Mammary epithelial cell (primary cell): ENCODE data around the gene HS6ST2.

ENCODE experiments used
- EZH2 ChIP-seq: IDR thresholded peaks from 2 replicates; pipeline ENCODE4 v1.6.1; 2012; ENCODE audit warnings: low read length, inconsistent platforms, borderline replicate concordance
- TF ChIP-seq, protein P1 (sequence below), 2 donors: IDR thresholded peaks in 1 of 2; conservative IDR thresholded peaks in 1 of 2; 2 replicates each; pipeline ENCODE4 v1.5.1; 2011 to 2012; ENCODE audit warnings: inconsistent platforms in 2 of 2, low read length in 2 of 2, mild to moderate bottlenecking in 2 of 2, control low read depth in 1 of 2, low read depth in 1 of 2; ENCODE audit not compliant: insufficient read depth in 1 of 2; ENCODE audit errors: extremely low read depth in 1 of 2

GRCh38 chrX:132843363-132843762, 115.1 kb downstream of the HS6ST2 start:
- TF ChIP-seq, protein P1, sequence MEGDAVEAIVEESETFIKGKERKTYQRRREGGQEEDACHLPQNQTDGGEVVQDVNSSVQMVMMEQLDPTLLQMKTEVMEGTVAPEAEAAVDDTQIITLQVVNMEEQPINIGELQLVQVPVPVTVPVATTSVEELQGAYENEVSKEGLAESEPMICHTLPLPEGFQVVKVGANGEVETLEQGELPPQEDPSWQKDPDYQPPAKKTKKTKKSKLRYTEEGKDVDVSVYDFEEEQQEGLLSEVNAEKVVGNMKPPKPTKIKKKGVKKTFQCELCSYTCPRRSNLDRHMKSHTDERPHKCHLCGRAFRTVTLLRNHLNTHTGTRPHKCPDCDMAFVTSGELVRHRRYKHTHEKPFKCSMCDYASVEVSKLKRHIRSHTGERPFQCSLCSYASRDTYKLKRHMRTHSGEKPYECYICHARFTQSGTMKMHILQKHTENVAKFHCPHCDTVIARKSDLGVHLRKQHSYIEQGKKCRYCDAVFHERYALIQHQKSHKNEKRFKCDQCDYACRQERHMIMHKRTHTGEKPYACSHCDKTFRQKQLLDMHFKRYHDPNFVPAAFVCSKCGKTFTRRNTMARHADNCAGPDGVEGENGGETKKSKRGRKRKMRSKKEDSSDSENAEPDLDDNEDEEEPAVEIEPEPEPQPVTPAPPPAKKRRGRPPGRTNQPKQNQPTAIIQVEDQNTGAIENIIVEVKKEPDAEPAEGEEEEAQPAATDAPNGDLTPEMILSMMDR (conservative IDR thresholded peaks at IDR 0.05 in 1 of 2, IDR thresholded peaks at IDR 0.05 in 1 of 2; ENCODE audit: extremely low read depth in 1 of 2, insufficient read depth in 1 of 2, low read depth in 1 of 2, low read length in 2 of 2): no peak
- TF ChIP-seq EZH2: no peak
